IPS-15b (cell line): ENCODE measurements around the gene BRD1.

Experiments used
- H3K27me3 ChIP-seq: one replicate; pipeline ENCODE4 v1.6.1; 2013; ENCODE audit warnings: low read length; ENCODE audit not compliant: control insufficient read depth, insufficient read depth
- H3K36me3 ChIP-seq: one replicate; pipeline ENCODE4 v1.6.1; 2013; ENCODE audit warnings: low read length; ENCODE audit not compliant: control insufficient read depth, insufficient read depth
- H3K4me1 ChIP-seq: one replicate; pipeline ENCODE4 v1.6.1; 2013; ENCODE audit warnings: mild to moderate bottlenecking, low read length; ENCODE audit not compliant: control insufficient read depth, insufficient read depth
- H3K4me3 ChIP-seq: one replicate; pipeline ENCODE4 v1.5.1; 2013; ENCODE audit warnings: low read depth, low read length
- H3K9ac ChIP-seq: one replicate; pipeline ENCODE4 v1.6.1; 2013; ENCODE audit warnings: low read depth, mild to moderate bottlenecking, low read length
- H3K9me3 ChIP-seq: one replicate; pipeline ENCODE4 v1.6.1; 2013; ENCODE audit warnings: mild to moderate bottlenecking, low read length; ENCODE audit not compliant: control insufficient read depth, insufficient read depth

BRD1 gene

GRCh38 chr22:49739138-49739537, 88.5 kb downstream of the BRD1 start:
- Histone ChIP-seq H3K4me3 (no peak overlapping the region), H3K4me1 (no peaks in the 10 kb centered on the region), H3K9me3 (peaks cover 2% of the 10 kb centered on the region), H3K36me3 (no peaks in the 10 kb centered on the region), H3K9ac (no peak overlapping the region), H3K27me3 (no peaks in the 10 kb centered on the region)

- H3K9ac ChIP-seq, result no peak overlapping the region
- no peaks in the 10 kb centered on the region for H3K4me1 ChIP-seq
- no peaks in the 10 kb centered on the region for H3K36me3 ChIP-seq
- H3K4me3 ChIP-seq, result no peak overlapping the region
- no peaks in the 10 kb centered on the region for H3K27me3 ChIP-seq
- H3K9me3 ChIP-seq, result peaks cover 2% of the 10 kb centered on the region
These were observed 89.1 kb downstream of the BRD1 start for GRCh38 chr22:49738566-49738965.

GRCh38 chr22:49738006-49738405, 89.7 kb downstream of the BRD1 start:
- Histone ChIP-seq H3K27me3 (no peaks in the 10 kb centered on the region), H3K4me1 (no peaks in the 10 kb centered on the region), H3K9ac (no peak overlapping the region), H3K4me3 (no peak overlapping the region), H3K36me3 (no peaks in the 10 kb centered on the region), H3K9me3 (peaks cover 2% of the 10 kb centered on the region)

- no peaks in the 10 kb centered on the region for H3K36me3 ChIP-seq
- H3K9me3 ChIP-seq, result peaks cover 2% of the 10 kb centered on the region
- no peaks in the 10 kb centered on the region for H3K4me1 ChIP-seq
- H3K27me3 ChIP-seq, result no peaks in the 10 kb centered on the region
- H3K4me3 ChIP-seq, result no peak overlapping the region
- H3K9ac ChIP-seq, result no peak overlapping the region
These were observed 90.5 kb downstream of the BRD1 start for GRCh38 chr22:49737101-49737551.

GRCh38 chr22:49736538-49736937, 91.1 kb downstream of the BRD1 start:
- Histone ChIP-seq H3K4me1 (no peaks in the 10 kb centered on the region), H3K9me3 (peaks cover 2% of the 10 kb centered on the region), H3K36me3 (no peaks in the 10 kb centered on the region), H3K27me3 (no peaks in the 10 kb centered on the region), H3K4me3 (no peak overlapping the region), H3K9ac (no peak overlapping the region)

- peaks cover 2% of the 10 kb centered on the region for H3K9me3 ChIP-seq
- H3K4me1 ChIP-seq, result no peaks in the 10 kb centered on the region
- no peak overlapping the region for H3K4me3 ChIP-seq
- no peak overlapping the region for H3K9ac ChIP-seq
- H3K27me3 ChIP-seq, result no peaks in the 10 kb centered on the region
- H3K36me3 ChIP-seq, result no peaks in the 10 kb centered on the region
These were observed 91.7 kb downstream of the BRD1 start for GRCh38 chr22:49735901-49736421.

- no peak overlapping the region for H3K4me3 ChIP-seq
- H3K4me1 ChIP-seq, result no peaks in the 10 kb centered on the region
- peaks cover 2% of the 10 kb centered on the region for H3K9me3 ChIP-seq
- no peaks in the 10 kb centered on the region for H3K27me3 ChIP-seq
- H3K36me3 ChIP-seq, result no peaks in the 10 kb centered on the region
- no peak overlapping the region for H3K9ac ChIP-seq
These were observed 92.2 kb downstream of the BRD1 start for GRCh38 chr22:49735411-49735900.

GRCh38 chr22:49734882-49735281, 92.8 kb downstream of the BRD1 start:
- H3K36me3 ChIP-seq, result no peaks in the 10 kb centered on the region
- no peaks in the 10 kb centered on the region for H3K9me3 ChIP-seq
- H3K4me3 ChIP-seq, result no peak overlapping the region
- H3K27me3 ChIP-seq, result no peaks in the 10 kb centered on the region
- no peaks in the 10 kb centered on the region for H3K4me1 ChIP-seq
- no peak overlapping the region for H3K9ac ChIP-seq

GRCh38 chr22:49734390-49734789, 93.3 kb downstream of the BRD1 start:
- H3K9me3 ChIP-seq, result no peaks in the 10 kb centered on the region
- no peaks in the 10 kb centered on the region for H3K36me3 ChIP-seq
- H3K9ac ChIP-seq, result no peak overlapping the region
- H3K27me3 ChIP-seq, result no peaks in the 10 kb centered on the region
- no peak overlapping the region for H3K4me3 ChIP-seq
- no peaks in the 10 kb centered on the region for H3K4me1 ChIP-seq

- Histone ChIP-seq H3K9me3 (no peaks in the 10 kb centered on the region), H3K4me1 (no peaks in the 10 kb centered on the region), H3K36me3 (no peaks in the 10 kb centered on the region), H3K4me3 (no peak overlapping the region), H3K9ac (no peak overlapping the region), H3K27me3 (no peaks in the 10 kb centered on the region)
These were observed 94.0 kb downstream of the BRD1 start for GRCh38 chr22:49733631-49734030.

GRCh38 chr22:49730656-49731055, 97.0 kb downstream of the BRD1 start:
- Histone ChIP-seq H3K9ac (no peak overlapping the region), H3K4me3 (no peak overlapping the region), H3K36me3 (no peaks in the 10 kb centered on the region), H3K27me3 (peaks cover 4% of the 10 kb centered on the region), H3K9me3 (no peaks in the 10 kb centered on the region), H3K4me1 (no peaks in the 10 kb centered on the region)

GRCh38 chr22:49728570-49729271, 99.0 kb downstream of the BRD1 start:
- Histone ChIP-seq H3K27me3 (peaks cover 17% of the 10 kb centered on the region), H3K9ac (no peak overlapping the region)

More at GRCh38 chr22:49728570-49729271, 99.0 kb downstream of the BRD1 start:
- no peaks in the 10 kb centered on the region for H3K4me1 ChIP-seq
- H3K4me3 ChIP-seq, result no peak overlapping the region
- no peaks in the 10 kb centered on the region for H3K9me3 ChIP-seq
- H3K36me3 ChIP-seq, result no peaks in the 10 kb centered on the region
